GM19455 (cell line): ENCODE results near the gene PEX26.
"Not testable (repeated sequence)": the region's sequence is repeated elsewhere in the genome, so short reads cannot be mapped to it uniquely, and the experiment has no call there.

Experiments used
- ATAC-seq: cut with Tn5 transposase; IDR thresholded peaks from one replicate; pipeline ENCODE4 v1.9.1; 2021; ENCODE audit not compliant: unreplicated experiment

The PEX26 gene

GRCh38 chr22:18115906-18116371, 38.1 kb downstream of the PEX26 start:
- ATAC-seq = no peak

- no peak for ATAC-seq
These were observed 38.8 kb downstream of the PEX26 start for GRCh38 chr22:18116634-18117033.

GRCh38 chr22:18118345-18118915, 40.6 kb downstream of the PEX26 start:
- ATAC-seq = no peak

- ATAC-seq = no peak
These were observed 41.8 kb downstream of the PEX26 start for GRCh38 chr22:18119409-18120110.

DNA sequence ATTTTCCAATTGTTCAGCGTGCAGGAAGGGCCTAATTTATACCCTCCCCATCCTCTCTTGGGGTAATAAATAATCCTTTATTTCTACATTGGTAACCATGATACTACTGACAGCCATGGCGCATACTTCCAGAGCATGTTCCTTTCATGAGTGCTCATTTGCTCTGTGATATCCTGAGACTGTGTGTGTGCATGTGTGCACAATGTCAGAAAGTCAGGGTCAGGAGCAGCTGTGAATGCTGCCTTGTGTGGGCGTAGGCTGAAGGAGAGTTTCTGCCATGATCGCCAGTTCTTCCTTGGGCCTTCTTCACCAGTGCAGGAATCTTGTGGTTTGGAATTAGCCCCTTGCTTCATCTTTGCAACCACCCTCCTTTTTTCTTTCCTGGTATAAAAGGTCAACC, 43.1 kb downstream of the PEX26 start:
- ATAC-seq = no peak

DNA sequence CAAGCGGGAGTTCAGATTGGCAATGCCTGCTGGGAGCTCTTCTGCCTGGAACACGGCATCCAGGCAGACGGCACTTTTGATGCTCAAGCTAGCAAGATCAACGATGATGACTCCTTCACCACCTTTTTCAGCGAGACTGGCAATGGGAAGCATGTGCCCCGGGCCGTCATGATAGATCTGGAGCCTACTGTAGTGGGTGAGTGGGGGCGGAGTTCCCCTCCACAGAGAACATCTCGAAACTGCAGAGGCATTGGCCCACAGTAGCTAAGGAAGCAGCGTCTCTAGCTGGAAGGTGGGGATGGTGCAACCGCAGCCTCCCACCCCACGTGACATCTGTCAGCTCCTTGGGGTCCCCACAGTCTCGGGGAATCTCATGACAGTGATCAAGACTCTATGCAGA, 43.7 kb downstream of the PEX26 start:
- no peak for ATAC-seq

- ATAC-seq = no peak
These were observed 44.3 kb downstream of the PEX26 start for GRCh38 chr22:18121954-18122554.

DNA sequence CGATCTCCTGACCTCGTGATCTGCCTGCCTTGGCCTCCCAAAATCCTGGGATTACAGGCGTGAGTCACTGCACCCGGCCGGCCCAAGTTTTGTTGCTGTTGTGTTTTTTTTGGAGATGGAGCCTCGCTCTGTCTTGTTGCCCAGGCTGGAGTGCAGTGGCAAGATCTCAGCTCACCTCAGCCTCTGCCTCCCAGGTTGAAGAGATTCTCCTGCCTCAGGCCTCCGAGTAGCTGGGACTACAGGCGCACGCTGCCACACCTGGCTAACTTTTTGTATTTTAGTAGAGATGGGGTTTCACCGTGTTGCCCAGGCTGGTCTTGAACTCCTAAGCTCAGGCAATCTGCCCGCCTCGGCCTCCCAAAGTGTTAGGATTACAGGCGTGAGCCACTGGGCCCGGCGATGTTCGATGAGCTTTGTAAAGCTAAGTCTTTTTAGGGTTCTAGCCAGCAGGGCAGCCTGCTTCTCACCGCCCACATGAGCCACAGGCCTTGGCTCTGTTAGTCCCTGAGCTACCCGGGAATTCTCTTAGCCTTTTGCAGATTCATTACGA, 45.8 kb downstream of the PEX26 start:
- ATAC-seq = not testable (repeated sequence)

DNA sequence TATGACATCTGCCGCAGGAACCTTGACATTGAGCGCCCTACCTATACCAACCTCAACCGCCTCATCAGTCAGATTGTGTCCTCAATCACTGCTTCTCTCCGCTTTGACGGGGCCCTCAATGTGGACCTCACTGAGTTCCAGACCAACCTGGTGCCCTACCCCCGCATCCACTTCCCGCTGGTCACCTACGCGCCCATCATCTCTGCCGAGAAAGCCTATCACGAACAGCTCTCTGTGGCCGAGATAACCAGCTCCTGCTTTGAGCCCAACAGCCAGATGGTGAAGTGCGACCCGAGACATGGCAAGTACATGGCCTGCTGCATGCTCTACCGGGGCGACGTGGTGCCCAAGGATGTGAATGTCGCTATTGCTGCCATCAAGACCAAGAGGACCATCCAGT, 48.8 kb downstream of the PEX26 start:
- no peak for ATAC-seq

- ATAC-seq = no peak
These were observed 52.2 kb downstream of the PEX26 start for GRCh38 chr22:18130018-18130417.

DNA sequence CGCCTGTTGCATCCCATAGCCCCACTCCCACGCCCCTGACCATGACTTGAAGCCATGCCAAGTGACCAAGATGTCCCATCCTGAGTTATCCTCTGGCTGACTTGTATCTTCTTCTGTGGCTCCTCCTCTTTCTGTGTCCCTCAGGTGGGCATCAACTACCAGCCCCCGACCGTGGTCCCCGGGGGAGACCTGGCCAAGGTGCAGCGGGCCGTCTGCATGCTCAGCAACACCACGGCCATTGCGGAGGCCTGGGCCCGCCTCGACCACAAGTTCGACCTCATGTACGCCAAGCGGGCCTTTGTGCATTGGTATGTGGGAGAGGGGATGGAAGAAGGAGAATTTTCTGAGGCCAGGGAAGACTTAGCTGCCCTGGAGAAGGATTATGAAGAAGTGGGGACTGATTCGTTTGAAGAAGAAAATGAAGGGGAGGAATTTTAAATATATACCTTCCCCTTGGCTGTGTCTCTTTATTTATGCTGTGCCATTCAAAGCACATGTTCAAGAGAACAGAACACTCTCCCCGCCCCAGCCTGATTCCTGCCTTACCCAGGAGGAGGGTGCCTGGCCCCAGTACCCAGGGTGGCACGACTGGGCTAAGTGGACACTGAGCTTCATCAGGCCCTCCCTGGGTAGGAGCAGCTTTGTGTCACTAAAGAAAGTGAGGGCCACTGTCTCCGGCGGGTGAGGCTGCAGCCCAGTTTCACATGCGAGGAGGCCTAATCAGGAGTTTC, 53.1 kb downstream of the PEX26 start:
- ATAC-seq = no peak

DNA sequence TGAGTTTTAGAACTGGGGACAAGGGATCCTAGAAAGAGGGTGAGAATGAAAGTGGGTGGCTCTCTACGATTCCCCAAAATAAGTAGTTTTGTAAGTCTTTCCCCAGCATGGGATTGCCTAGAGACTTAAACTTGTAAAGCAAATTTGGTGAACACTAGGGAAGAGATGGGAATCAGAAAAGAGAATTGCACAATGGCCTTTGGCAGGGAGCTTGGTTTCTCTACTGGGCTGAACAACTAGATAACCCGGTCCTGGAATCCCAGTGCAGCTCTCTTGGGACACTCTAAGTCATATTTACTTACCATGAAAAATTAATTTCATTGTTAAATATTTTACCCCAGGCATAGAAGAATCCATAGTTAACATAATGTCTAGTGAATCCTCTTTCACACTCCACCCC, 55.7 kb downstream of the PEX26 start:
- no peak for ATAC-seq

GRCh38 chr22:18136563-18137320, 59.0 kb downstream of the PEX26 start:
- no peak for ATAC-seq

DNA sequence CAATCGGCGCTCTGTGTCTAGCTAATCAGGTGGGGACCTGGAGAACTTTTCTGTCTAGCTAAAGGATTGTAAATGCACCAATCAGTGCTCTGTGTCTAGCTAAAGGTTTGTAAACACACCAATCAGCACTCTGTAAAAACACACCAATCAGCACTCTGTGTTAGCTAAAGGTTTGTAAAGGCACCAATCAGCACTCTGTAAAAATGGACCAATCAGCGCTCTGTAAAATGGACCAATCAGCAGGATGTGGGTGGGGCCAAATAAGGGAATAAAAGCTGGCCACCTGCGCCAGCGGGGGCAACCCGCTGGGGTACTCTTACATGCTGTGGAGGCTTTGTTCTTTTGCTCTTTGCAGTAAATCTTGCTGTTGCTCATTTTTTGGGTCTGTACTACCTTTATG, 63.2 kb downstream of the PEX26 start:
- ATAC-seq = not testable (repeated sequence)

- ATAC-seq = no peak
These were observed 66.3 kb downstream of the PEX26 start for GRCh38 chr22:18144105-18144504.

DNA sequence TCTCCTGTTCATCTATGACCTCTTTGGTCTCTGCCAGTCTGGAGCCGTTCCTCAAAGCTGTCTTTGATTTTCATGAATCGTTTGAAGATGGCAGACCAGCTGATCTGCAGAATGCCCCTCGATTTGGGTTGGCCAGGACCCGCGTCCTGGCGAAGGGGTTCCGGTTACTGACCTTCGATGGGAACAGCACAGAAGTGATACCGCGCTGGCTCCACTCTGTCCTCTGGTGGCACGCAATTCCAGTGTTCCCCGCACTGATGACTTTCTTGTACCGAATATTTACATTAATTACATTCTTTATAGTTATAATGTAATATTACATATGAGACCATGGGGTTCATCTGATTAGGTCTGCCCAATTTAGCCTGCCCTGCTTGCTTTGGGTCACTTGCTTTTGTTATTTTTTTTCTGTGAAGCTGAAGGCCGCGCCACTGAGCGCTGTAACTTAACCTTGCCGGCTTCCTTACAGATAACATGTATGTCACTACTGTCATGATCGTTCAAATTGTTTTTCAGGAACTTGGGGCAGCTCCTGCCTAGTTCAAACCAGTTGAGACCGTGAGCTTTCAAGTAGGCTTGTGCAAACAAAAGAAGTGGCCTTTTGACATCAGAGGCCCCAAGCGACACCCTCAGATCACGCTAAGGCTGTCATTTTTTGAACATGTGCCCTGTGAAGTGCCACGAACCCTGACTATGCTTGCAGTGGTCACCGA, 68.0 kb downstream of the PEX26 start:
- no peak for ATAC-seq

GRCh38 chr22:18146389-18146753, 68.6 kb downstream of the PEX26 start:
- no peak for ATAC-seq

- no peak for ATAC-seq
These were observed 70.0 kb downstream of the PEX26 start for GRCh38 chr22:18147791-18148190.

- ATAC-seq = no peak
These were observed 70.6 kb downstream of the PEX26 start for GRCh38 chr22:18148293-18148965.

DNA sequence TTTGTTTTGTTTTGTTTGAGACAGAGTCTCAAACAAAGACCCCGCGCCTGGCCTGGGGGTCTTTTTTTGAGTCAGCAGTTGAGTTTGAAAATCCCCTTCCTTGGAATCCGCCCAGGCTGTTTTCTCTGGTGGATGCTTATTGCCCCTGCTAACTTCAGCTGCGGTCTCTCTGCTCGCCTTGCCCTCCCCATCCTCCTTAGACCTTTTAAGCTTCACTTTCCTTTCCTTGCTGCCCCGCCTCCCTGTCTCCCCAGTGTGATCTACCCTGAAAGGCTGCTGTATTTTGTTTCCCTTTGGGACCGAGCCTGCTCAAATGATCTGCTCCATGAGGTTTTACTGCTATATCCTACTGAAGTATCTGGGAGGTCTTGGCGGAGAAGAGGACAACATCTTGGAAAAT, 74.7 kb downstream of the PEX26 start:
- ATAC-seq = no peak
